ENCODE measurements around the gene PDE11A.

Gene PDE11A

GRCh38 chr2:177662895-177663294 lies 409.7 kb downstream of the PDE11A start:
- no peak for DNase-seq

- DNase-seq: no peak
These were observed 411.8 kb downstream of the PDE11A start for GRCh38 chr2:177660742-177661141.

GRCh38 chr2:177658309-177658708 lies 414.3 kb downstream of the PDE11A start:
- no peak for DNase-seq

GRCh38 chr2:177651833-177652232 lies 420.7 kb downstream of the PDE11A start:
- DNase-seq: no peak

- no peak for DNase-seq
These were observed 422.7 kb downstream of the PDE11A start for GRCh38 chr2:177649568-177650518.

GRCh38 chr2:177646791-177647190 lies 425.8 kb downstream of the PDE11A start:
- no peak for DNase-seq

GRCh38 chr2:177646241-177646640 lies 426.3 kb downstream of the PDE11A start:
- no peak for DNase-seq

- DNase-seq: no peak
These were observed 431.2 kb downstream of the PDE11A start for GRCh38 chr2:177641331-177641730.

- DNase-seq: no peak
These were observed 432.2 kb downstream of the PDE11A start for GRCh38 chr2:177640423-177640822.

GRCh38 chr2:177639262-177639914 lies 433.2 kb downstream of the PDE11A start:
- DNase-seq: no peak

GRCh38 chr2:177638507-177638906 lies 434.1 kb downstream of the PDE11A start:
- no peak for DNase-seq

- no peak for DNase-seq
These were observed 435.9 kb downstream of the PDE11A start for GRCh38 chr2:177636672-177637071.

- no peak for DNase-seq
These were observed 436.9 kb downstream of the PDE11A start for GRCh38 chr2:177635696-177636095.

- no peak for DNase-seq
These were observed 438.7 kb downstream of the PDE11A start for GRCh38 chr2:177633910-177634294.

- DNase-seq: no peak
These were observed 439.5 kb downstream of the PDE11A start for GRCh38 chr2:177633111-177633510.

GRCh38 chr2:177631680-177632079 lies 440.9 kb downstream of the PDE11A start:
- DNase-seq: no peak

- no peak for DNase-seq
These were observed 443.1 kb downstream of the PDE11A start for GRCh38 chr2:177629357-177630024.

GRCh38 chr2:177628831-177629230 lies 443.7 kb downstream of the PDE11A start:
- no peak for DNase-seq

GRCh38 chr2:177625744-177626650 lies 446.6 kb downstream of the PDE11A start:
- no peak for DNase-seq

GRCh38 chr2:177622521-177622920 lies 450.1 kb downstream of the PDE11A start:
- DNase-seq: no peak

- DNase-seq: no peak
These were observed 452.6 kb downstream of the PDE11A start for GRCh38 chr2:177619986-177620385.

GRCh38 chr2:177619461-177619860 lies 453.1 kb downstream of the PDE11A start:
- no peak for DNase-seq
